NCI-H1694 (cell line): ENCODE results near the gene RANGAP1.
"Not testable (repeated sequence)": the region's sequence is repeated elsewhere in the genome, so short reads cannot be mapped to it uniquely, and the experiment has no call there.

ENCODE experiments used
- DNase-seq: peaks from one replicate; lab custom pipeline; 2025; lab: John Stamatoyannopoulos, UW

Gene RANGAP1

GRCh38 chr22:41301085-41302020, 15.4 kb upstream of the RANGAP1 start, which contains the start of gene ZC3H7B:
TSS of gene ZC3H7B (plus strand) at chr22:41301525. CDS start at chr22:41320661, 19,136 bp downstream.
- peak; percentile 62 for DNase-seq

GRCh38 chr22:41300661-41301060, 14.7 kb upstream of the RANGAP1 start:
- no peak for DNase-seq

GRCh38 chr22:41296826-41297667, 11.1 kb upstream of the RANGAP1 start:
- DNase-seq, result no peak

GRCh38 chr22:41294816-41295215, 8.8 kb upstream of the RANGAP1 start:
- not testable (repeated sequence) for DNase-seq

GRCh38 chr22:41290262-41291221, 4.6 kb upstream of the RANGAP1 start:
- no peak for DNase-seq

DNA sequence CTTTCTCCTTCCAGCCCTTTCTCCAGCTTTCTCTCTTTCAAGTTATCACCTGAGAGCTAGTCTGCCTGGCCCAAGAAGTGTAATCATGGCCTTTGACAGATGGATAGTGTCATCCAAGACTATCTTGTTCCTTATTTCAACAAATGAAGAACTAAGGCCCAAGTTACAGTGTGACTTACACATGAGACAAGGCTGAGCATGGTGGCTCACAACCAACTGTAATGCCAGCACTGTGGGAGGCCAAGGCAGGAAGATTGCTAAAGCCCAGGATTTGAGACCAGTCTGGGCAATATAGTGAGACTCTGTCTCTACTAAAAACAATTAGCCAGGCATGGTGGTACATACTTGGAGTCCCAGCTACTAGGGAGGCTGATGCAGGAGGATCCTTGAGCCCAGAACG, 3.7 kb upstream of the RANGAP1 start:
- DNase-seq, result no peak

GRCh38 chr22:41288245-41288946, 2.4 kb upstream of the RANGAP1 start:
- DNase-seq, result no peak

DNA sequence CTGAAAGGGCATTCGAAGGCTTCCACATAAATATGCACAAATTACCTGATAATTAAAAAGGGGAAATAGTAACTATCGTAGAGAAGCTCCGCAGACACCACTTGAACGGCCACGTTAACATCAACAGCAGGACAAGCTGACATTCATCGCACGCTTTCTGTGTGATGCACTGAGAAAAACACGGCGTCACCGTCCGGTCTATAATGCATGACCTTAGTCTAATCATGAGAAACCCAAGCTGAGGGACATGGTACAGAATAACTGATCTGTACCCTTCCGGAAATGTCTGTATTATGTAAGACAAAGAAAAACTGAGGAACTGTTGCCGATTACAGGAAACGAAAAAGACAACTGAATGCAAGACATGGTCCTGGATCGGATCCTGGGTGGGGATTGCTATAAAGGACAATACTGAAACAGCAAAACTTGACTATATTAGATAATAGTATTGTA, 678 bp upstream of the RANGAP1 start:
- peak; percentile 50 for DNase-seq

- peak; percentile 39 for DNase-seq
Observed at GRCh38 chr22:41285441-41285819, 557 bp downstream of the RANGAP1 start.

DNA sequence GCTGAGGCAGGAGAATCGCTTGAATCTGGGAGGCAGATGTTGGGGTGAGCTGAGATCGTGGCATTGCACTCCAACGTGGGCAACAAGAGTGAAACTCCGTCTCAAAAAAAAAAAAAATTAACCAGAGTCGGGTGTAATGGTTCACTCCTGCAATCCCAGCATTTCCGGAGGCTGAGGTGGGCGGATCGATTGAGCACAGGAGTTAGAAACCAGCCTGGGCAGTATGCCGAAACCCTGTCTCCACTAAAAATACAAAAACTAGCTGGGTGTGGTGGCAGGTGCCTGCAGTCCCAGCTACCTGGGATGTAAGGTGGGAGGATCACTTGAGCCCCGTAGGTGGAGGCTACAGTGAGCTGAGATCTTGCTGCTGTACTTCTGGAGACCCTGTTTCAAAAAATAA, 1.5 kb downstream of the RANGAP1 start:
- DNase-seq, result no peak

DNA sequence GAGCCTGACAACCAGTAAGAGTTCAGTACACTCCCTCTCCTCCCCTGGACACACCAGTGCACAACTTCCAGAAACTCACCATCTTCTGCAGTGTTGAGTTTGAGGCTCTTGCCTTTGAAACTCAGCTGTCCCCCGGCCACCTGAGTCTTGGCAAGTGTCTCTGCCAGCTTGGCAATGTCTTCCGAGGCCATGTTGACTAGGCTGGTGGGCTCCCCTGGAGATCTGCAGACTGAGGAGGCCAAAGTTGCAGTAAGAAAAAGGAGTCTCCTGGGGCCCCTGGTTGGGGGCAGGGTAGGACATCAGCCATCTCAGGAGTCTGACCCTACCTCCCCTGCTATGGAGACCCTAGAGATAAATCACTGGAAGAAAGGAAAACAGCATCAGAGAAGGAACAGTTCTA, 5.1 kb downstream of the RANGAP1 start:
- DNase-seq, result no peak

DNA sequence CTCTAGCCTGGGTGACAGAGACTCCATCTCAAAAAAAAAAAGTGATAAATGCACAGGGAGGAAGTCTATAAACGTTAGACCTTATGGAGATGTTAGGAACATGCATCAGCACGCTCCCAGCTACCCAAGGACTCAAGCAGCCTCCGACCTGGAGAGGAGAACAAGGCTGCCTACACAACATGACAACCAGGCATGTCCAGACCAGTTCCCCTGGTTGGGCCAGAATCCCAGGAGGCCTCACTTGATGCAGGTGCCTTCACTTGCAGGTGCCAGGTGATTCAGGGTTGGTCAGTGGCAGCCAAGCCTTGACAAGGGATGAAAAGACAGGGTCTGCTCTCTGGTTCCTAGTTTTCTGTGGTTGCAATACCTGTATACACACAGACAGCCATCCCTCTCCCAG, 5.9 kb downstream of the RANGAP1 start:
- DNase-seq, result no peak

GRCh38 chr22:41274856-41275255, 11.1 kb downstream of the RANGAP1 start:
- DNase-seq, result no peak

- no peak for DNase-seq
Observed at GRCh38 chr22:41273128-41273527, 12.9 kb downstream of the RANGAP1 start.

DNA sequence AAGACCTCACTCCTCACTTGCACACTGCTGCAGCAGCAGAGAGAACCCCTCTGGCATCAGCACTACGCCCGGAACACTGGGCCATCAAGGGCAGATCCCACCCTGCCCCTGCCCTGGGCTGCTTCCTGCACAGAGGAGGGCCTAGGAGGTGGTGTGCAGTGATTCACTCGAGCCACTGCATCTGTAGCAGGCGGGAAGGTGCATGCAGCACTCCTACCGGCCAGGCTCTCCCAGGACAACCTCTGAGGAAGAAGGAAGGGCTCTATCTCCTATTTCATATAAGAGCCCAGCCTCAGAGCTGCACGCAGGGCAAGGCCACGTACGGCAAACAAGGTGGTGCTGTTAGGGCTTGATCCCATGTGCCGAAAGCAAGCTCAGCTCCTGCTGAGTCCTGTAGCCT, 14.2 kb downstream of the RANGAP1 start:
- DNase-seq, result no peak

DNA sequence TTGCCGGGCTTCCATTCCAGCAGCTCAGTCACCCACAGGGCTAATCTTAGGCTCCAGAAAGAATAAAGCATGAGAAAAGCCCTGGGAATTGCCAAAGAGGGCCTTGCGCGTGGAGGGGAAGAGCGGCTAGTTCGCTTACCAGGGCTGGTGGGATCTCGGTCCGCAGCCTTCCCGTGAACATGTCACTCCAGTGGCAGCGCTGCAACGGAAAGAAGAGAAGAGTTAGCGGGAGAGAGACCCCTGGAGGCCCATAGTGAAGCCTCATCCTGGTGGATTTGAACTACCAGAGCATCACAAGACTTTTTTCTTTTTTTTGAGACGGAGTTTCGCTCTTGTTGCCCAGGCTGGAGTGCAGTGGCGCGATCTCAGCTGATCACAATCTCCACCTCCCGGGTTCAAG, 18.0 kb downstream of the RANGAP1 start:
- DNase-seq, result no peak

GRCh38 chr22:41264408-41264941, 21.5 kb downstream of the RANGAP1 start:
- no peak for DNase-seq

- no peak for DNase-seq
Observed at GRCh38 chr22:41263704-41264103, 22.3 kb downstream of the RANGAP1 start.

DNA sequence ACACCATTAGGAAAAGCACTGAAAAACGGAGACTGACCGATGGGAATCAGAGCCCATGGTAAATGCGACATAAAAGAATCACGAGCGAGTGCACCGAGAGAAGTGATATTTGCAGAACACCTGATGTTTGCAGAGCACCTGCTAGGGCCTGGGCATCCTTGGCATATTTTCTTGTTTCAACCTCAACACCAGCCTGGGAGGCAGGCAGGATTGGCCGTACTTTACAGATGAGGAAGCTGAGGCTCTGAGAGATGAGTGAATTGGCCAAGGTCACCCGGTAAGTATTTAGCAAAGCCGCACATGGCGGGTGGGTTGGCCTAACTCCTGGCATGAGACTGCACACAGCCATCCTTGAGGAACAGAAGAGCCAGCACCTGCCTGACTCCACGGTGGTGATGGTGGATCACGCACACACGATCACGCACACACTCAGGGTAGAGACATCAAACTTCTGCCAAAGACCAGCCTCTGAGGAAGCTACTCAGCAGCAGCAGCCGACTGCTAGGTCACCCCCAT, 23.7 kb downstream of the RANGAP1 start:
- DNase-seq, result no peak

DNA sequence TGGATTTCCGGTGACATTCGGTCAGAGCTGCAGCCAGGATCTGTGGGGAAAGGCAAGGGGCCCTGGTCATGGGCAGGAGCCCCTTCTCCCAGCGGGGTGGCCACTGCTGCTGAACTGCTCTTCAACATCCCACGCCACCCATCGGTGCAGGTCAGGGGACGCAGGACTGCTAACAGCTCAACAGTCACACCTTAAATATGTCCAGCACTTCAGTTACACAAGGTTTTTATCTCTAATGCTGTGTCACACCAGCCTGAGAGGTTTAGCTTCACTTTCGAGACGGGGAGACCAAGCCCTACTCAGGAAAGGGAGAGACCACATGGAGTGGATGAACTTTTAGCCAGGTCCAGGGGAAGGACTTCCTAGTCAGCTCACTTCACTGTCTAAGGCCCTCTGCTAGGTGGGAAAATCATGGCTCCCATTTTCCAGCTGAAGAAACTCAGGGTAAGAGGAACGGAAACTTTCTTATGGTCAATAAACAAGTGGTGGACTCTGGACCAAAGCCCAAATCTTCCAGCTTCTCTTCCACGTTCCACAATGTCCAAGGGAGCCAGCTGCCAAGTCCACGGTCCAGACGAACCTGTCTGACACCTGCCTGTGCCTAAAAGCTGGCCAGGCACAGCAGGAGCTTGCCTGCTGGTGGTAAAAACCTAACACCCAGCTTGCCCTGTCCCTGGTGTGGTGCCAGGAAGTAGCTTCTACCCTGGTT, 24.3 kb downstream of the RANGAP1 start:
- no peak for DNase-seq
